Sigmoid colon (tissue), 4 donors: ENCODE results near the gene ITGA5.

ENCODE experiments used
- POLR2AphosphoS5 ChIP-seq, 4 donors: sonication (generic); formaldehyde crosslinking; IDR thresholded peaks; one replicate each; pipeline ENCODE4 v1.6.1; 2017; ENCODE audit warnings: antibody characterized with exemption in 4 of 4
- TF ChIP-seq, protein P1 (sequence below), 4 experiments: fragments of 450-650 bp in 3 of 4; fragments of 200-600 bp in 1 of 4; IDR thresholded peaks; one replicate each; pipeline ENCODE4 v1.5.1; 2016 to 2019; ENCODE audit warnings: antibody characterized with exemption in 4 of 4, mild to moderate bottlenecking in 3 of 4, moderate library complexity in 2 of 4

GRCh38 chr12:54349036-54349435 lies 70.0 kb downstream of the ITGA5 start:
- TF ChIP-seq, protein P1, sequence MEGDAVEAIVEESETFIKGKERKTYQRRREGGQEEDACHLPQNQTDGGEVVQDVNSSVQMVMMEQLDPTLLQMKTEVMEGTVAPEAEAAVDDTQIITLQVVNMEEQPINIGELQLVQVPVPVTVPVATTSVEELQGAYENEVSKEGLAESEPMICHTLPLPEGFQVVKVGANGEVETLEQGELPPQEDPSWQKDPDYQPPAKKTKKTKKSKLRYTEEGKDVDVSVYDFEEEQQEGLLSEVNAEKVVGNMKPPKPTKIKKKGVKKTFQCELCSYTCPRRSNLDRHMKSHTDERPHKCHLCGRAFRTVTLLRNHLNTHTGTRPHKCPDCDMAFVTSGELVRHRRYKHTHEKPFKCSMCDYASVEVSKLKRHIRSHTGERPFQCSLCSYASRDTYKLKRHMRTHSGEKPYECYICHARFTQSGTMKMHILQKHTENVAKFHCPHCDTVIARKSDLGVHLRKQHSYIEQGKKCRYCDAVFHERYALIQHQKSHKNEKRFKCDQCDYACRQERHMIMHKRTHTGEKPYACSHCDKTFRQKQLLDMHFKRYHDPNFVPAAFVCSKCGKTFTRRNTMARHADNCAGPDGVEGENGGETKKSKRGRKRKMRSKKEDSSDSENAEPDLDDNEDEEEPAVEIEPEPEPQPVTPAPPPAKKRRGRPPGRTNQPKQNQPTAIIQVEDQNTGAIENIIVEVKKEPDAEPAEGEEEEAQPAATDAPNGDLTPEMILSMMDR (IDR thresholded peaks at IDR 0.05): no peak
- no peak for TF ChIP-seq POLR2AphosphoS5 (IDR thresholded peaks at IDR 0.05)
